ENCODE results near the gene ARRDC4. TPM values are rescaled to one million over a fixed set of nuclear protein-coding genes. Genes with fewer than 3 reads are reported as not detected.

The ARRDC4 gene, protein sequence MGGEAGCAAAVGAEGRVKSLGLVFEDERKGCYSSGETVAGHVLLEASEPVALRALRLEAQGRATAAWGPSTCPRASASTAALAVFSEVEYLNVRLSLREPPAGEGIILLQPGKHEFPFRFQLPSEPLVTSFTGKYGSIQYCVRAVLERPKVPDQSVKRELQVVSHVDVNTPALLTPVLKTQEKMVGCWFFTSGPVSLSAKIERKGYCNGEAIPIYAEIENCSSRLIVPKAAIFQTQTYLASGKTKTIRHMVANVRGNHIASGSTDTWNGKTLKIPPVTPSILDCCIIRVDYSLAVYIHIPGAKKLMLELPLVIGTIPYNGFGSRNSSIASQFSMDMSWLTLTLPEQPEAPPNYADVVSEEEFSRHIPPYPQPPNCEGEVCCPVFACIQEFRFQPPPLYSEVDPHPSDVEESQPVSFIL
- total RNA-seq (10 to 100 TPM; 10.8 to 32.7 (median 14.4) TPM), polyA plus RNA-seq (10 to 100 TPM; 16.2 to 29.8 TPM)

- DNase-seq: peak; percentile 95 to 100 (median 100)
- peak within 1 kb of the TSS; percentile 82 to 96 (median 87) for H3K4me3 ChIP-seq
- 1% methylated on average over 65 to 69 of the region's 69 CpGs for WGBS, 2 donors
- no peaks in the 10 kb centered on the region for H3K27me3 ChIP-seq
- no peaks in the 10 kb centered on the region for H3K9me3 ChIP-seq
- H3K36me3 ChIP-seq: no peaks in the 10 kb centered on the region
- intact Hi-C loops (cut with DNase I): loop anchor here in 1 of 3 donors (10.0 kb wide), 1 partner anchor 74 kb away; no protein-coding TSS in a partner anchor
- FAIRE-seq: peak; percentile 98
- peaks cover 6 to 25% (median 9%) of the 10 kb centered on the region in 3 donors for H3K4me1 ChIP-seq
- peak; percentile 92 to 97 (median 93) for ATAC-seq
- peak within 1 kb of the TSS; percentile 79 to 95 (median 90) for H3K27ac ChIP-seq
- TF ChIP-seq CTCF (IDR thresholded peaks at IDR 0.05): no peak
Observed at GRCh38 chr15:97960364-97961066, at the start of gene ARRDC4. Gene ARRDC4 (plus strand): TSS chr15:97960703. CDS start chr15:97960862, 159 bp downstream.

GRCh38 chr15:97914711-97915110 is 45.8 kb upstream of the ARRDC4 start:
- no peaks in the 10 kb centered on the region for H3K9me3 ChIP-seq
- intact Hi-C loops (cut with DNase I): loop anchor here in 1 of 3 donors (10.0 kb wide), 1 partner anchor 170 kb away; no protein-coding TSS in a partner anchor
- ATAC-seq (no peak), FAIRE-seq (no peak), DNase-seq (no peak)
- H3K36me3 ChIP-seq: no peaks in the 10 kb centered on the region
- H3K4me3 ChIP-seq: no peak overlapping the region
- H3K27ac ChIP-seq: no peak overlapping the region
- H3K4me1 ChIP-seq: no peaks in the 10 kb centered on the region
- WGBS, 2 donors: 72 to 74% methylated on average over 6 of the region's 6 CpGs
- H3K27me3 ChIP-seq: no peaks in the 10 kb centered on the region
- no peak for TF ChIP-seq CTCF (IDR thresholded peaks at IDR 0.05)

- Histone ChIP-seq H3K4me1 (no peaks in the 10 kb centered on the region), H3K27ac (no peak overlapping the region), H3K4me3 (no peak overlapping the region), H3K36me3 (no peaks in the 10 kb centered on the region), H3K9me3 (no peaks in the 10 kb centered on the region), H3K27me3 (no peaks in the 10 kb centered on the region)
- no peak for FAIRE-seq
- ATAC-seq: no peak
- TF ChIP-seq CTCF (IDR thresholded peaks at IDR 0.05): no peak
- intact Hi-C loops (cut with DNase I): loop anchor here in 1 of 3 donors (10.0 kb wide), 1 partner anchor 170 kb away; no protein-coding TSS in a partner anchor
- no peak for DNase-seq
- 72 to 77% methylated on average over 5 of the region's 5 CpGs for WGBS, 2 donors
Observed at GRCh38 chr15:97915261-97915660, 45.2 kb upstream of the ARRDC4 start.

DNA sequence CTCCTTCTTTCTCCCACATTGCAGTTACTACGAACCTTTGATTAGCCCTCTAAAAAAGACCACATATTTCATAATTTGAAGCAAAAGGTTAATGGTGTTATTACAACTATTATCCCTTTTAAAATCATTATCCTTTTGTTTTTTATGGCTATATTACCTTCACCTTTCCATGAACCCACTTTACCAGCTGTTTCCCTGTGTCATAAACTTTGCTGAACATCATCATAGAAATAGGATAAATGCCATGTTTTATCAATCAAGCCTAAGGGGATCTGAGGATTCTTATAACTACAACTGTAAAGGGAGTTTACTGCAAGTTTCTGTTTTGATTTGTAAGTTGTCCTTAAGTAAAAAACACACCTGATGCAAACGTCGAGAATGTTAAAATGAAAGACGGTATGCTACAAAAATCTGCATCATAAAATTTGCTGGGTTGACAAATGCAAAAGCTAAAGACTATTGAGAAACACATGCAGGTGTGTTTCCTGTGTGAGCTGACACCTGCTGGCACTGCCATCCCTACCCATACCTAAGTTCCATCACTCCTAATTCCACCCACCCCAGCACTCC is 39.1 kb upstream of the ARRDC4 start:
- DNase-seq: no peak
- intact Hi-C loops (cut with DNase I): no loop called here
- 82 to 84% methylated on average over 4 of the region's 4 CpGs for whole genome bisulfite sequencing, 2 donors

More for the DNA sequence above, 39.1 kb upstream of the ARRDC4 start:
- no peaks in the 10 kb centered on the region for H3K9me3 ChIP-seq
- H3K36me3 ChIP-seq: no peaks in the 10 kb centered on the region
- no peak overlapping the region for H3K4me3 ChIP-seq
- H3K27ac ChIP-seq: no peak overlapping the region
- H3K4me1 ChIP-seq: no peaks in the 10 kb centered on the region
- ATAC-seq: no peak
- FAIRE-seq: no peak
- TF ChIP-seq CTCF (IDR thresholded peaks at IDR 0.05): no peak
- no peaks in the 10 kb centered on the region for H3K27me3 ChIP-seq
